Endothelial cell of umbilical vein (primary cell): ENCODE measurements around the gene TPR. TPM values are rescaled to one million over a fixed set of nuclear protein-coding genes. Genes with fewer than 3 reads are reported as not detected.

Experiments
- BruUV-seq: library from RNA; stranded (reverse); fragments of 400-500 nt; replicated peaks from 2 replicates; lab custom pipeline; 2021; lab: Mats Ljungman, UMichigan
- CTCF ChIA-PET: fragments of 300-600, 350-600 bp; sonication (Branson Sonifier 250); formaldehyde crosslinking; loops from one replicate; lab custom pipeline; 2021; ENCODE audit warnings: antibody characterized with exemption, inconsistent platforms; lab: Charles Lee
- POLR2A ChIA-PET: fragments of 300-600, 350-600 bp; sonication (Branson Sonifier 250); formaldehyde crosslinking; loops from one replicate; lab custom pipeline; 2021; ENCODE audit warnings: antibody characterized with exemption, inconsistent platforms; lab: Charles Lee
- DNase-seq: peaks from one replicate; pipeline ENCODE4 v3.0.0-alpha.2; 2011; ENCODE audit warnings: low read depth, low spot score
- FAIRE-seq: peaks from 2 replicates; lab custom pipeline; 2011; peaks lifted over from hg19 to GRCh38; lab: Jason Lieb, UNC
- H2AFZ ChIP-seq: 2 replicates; pipeline ENCODE4 v1.6.0; 2012; ENCODE audit warnings: low read depth, low read length, control low read depth, inconsistent platforms
- H3K27ac ChIP-seq: 2 replicates; pipeline ENCODE4 v1.5.1; 2011; ENCODE audit warnings: low read depth, mild to moderate bottlenecking, control low read depth, low read length, moderate library complexity; ENCODE audit not compliant: insufficient read depth
- H3K27me3 ChIP-seq, 2 experiments: 2 replicates each; pipeline versions ENCODE4 v1.6.0 to v1.6.1; 2011; ENCODE audit warnings: low read length in 2 of 2, mixed read lengths in 1 of 2; ENCODE audit not compliant: control insufficient read depth in 2 of 2, insufficient read depth in 2 of 2
- H3K36me3 ChIP-seq, 2 experiments: 2 replicates in 1 of 2; 3 replicates in 1 of 2; pipeline ENCODE4 v1.5.1; 2011; ENCODE audit warnings: low read length in 2 of 2, mild to moderate bottlenecking in 1 of 2, moderate library complexity in 1 of 2; ENCODE audit not compliant: control insufficient read depth in 2 of 2, insufficient read depth in 2 of 2; ENCODE audit errors: extremely low read depth in 1 of 2
- H3K4me1 ChIP-seq: 3 replicates; pipeline ENCODE4 v1.5.1; 2011; ENCODE audit warnings: mild to moderate bottlenecking, low read length; ENCODE audit not compliant: control insufficient read depth, insufficient read depth; ENCODE audit errors: extremely low read depth
- H3K4me2 ChIP-seq: 2 replicates; pipeline ENCODE4 v1.6.1; 2011; ENCODE audit warnings: low read length, control low read depth, mixed read lengths; ENCODE audit not compliant: insufficient read depth
- H3K4me3 ChIP-seq, 3 experiments: fragments of 200-600 bp in 1 of 3; sonication (generic), shearing (Covaris generic) in 1 of 3; replicated peaks in 1 of 3; 2 replicates each; pipeline ENCODE4 v1.5.1; 2011 to 2016; ENCODE audit warnings: control low read depth in 3 of 3, low read length in 3 of 3, mild to moderate bottlenecking in 2 of 3, inconsistent platforms in 1 of 3, low read depth in 1 of 3, moderate library complexity in 1 of 3; ENCODE audit not compliant: insufficient read depth in 1 of 3
- H3K79me2 ChIP-seq: 2 replicates; pipeline ENCODE4 v1.6.0; 2012; ENCODE audit warnings: low read length, inconsistent platforms; ENCODE audit not compliant: control insufficient read depth, insufficient read depth
- H3K9ac ChIP-seq: replicated peaks from 2 replicates; pipeline ENCODE3; 2011; ENCODE audit warnings: low read length, control low read depth; ENCODE audit not compliant: insufficient read depth; ENCODE audit errors: extremely low read depth
- H3K9me1 ChIP-seq: replicated peaks from 3 replicates; pipeline ENCODE4 v1.6.0; 2011; ENCODE audit warnings: mild to moderate bottlenecking, low read length; ENCODE audit not compliant: control insufficient read depth, insufficient read depth; ENCODE audit errors: extremely low read depth
- H3K9me3 ChIP-seq: replicated peaks from 2 replicates; pipeline ENCODE4 v1.5.1; 2012; ENCODE audit warnings: low read length, inconsistent platforms; ENCODE audit not compliant: control insufficient read depth, insufficient read depth
- H4K20me1 ChIP-seq: replicated peaks from 2 replicates; pipeline ENCODE3; 2011; ENCODE audit warnings: mild to moderate bottlenecking, low read length; ENCODE audit not compliant: control insufficient read depth, insufficient read depth; ENCODE audit errors: extremely low read depth
- EZH2 ChIP-seq: IDR thresholded peaks from 2 replicates; pipeline ENCODE4 v1.6.1; 2012; ENCODE audit warnings: borderline replicate concordance, low read depth, mild to moderate bottlenecking, moderate library complexity, low read length, inconsistent platforms; ENCODE audit not compliant: severe bottlenecking
- FOS ChIP-seq: IDR thresholded peaks from 2 replicates; pipeline ENCODE4 v1.6.1; 2011; ENCODE audit warnings: mild to moderate bottlenecking, low read length, moderate library complexity, borderline replicate concordance; ENCODE audit not compliant: insufficient read depth
- GATA2 ChIP-seq: IDR thresholded peaks from 2 replicates; pipeline ENCODE4 v1.7.0; 2011; ENCODE audit warnings: low read depth, mild to moderate bottlenecking, moderate library complexity, mixed read lengths, low read length; ENCODE audit not compliant: insufficient read length, insufficient read depth
- JUN ChIP-seq: IDR thresholded peaks from 2 replicates; pipeline ENCODE4 v1.6.1; 2011; ENCODE audit warnings: borderline replicate concordance, low read depth; ENCODE audit not compliant: insufficient read length, insufficient read depth
- MYC ChIP-seq: IDR thresholded peaks from one replicate; pipeline ENCODE4 v1.6.1; 2011; ENCODE audit warnings: mild to moderate bottlenecking, low read depth, low read length
- POLR2A ChIP-seq: IDR thresholded peaks from 2 replicates; pipeline ENCODE4 v1.6.1; 2012; ENCODE audit warnings: low read depth, mild to moderate bottlenecking, control low read depth, low read length
- POLR2AphosphoS5 ChIP-seq: IDR thresholded peaks from 2 replicates; pipeline ENCODE4 v1.6.1; 2012; ENCODE audit warnings: low read depth, mild to moderate bottlenecking, control low read depth, low read length, moderate library complexity; ENCODE audit not compliant: insufficient read depth
- dilution Hi-C: fragments of 300-500 bp; cut with MboI; formaldehyde crosslinking; loops from one replicate; pipeline ENCODE4 v1.15.0; 2019; ENCODE audit warnings: low sequenced_read_pairs; ENCODE audit not compliant: extremely low pct_ligation_motif_present
- intact Hi-C: fragments of 100-400 bp; cut with micrococcal nuclease; formaldehyde crosslinking; loops from one replicate; pipeline ENCODE4 v1.10.0; 2022
- polyA plus RNA-seq, 4 experiments: library from polyadenylated mRNA; depleted of rRNA in 3 of 4; stranded (reverse) in 3 of 4; unstranded in 1 of 4; fragments of >200 nt; gene quantifications; 2 replicates each; pipeline versions ENCODE4 v1.2.1 to v1.2.3, GENCODE V29; 2011 to 2012; ENCODE audit warnings: missing spikeins in 1 of 4
- total RNA-seq: library from RNA; stranded (reverse); gene quantifications from 2 replicates; pipeline ENCODE4 v1.2.3, GENCODE V29; 2021
- TF ChIP-seq, protein P1 (sequence below): IDR thresholded peaks from 2 replicates; pipeline ENCODE4 v1.6.1; 2011; ENCODE audit not compliant: insufficient read depth, insufficient read length
- TF ChIP-seq, protein P2 (sequence below), 2 donors: IDR thresholded peaks; 1 replicate in 1 of 2; 2 replicates in 1 of 2; pipeline ENCODE4 v1.5.1; 2011; ENCODE audit warnings: low read length in 2 of 2, mild to moderate bottlenecking in 2 of 2, moderate library complexity in 2 of 2, control low read depth in 1 of 2, inconsistent platforms in 1 of 2, low read depth in 1 of 2; ENCODE audit not compliant: insufficient read depth in 1 of 2; ENCODE audit errors: extremely low read depth in 1 of 2

Gene TPR
- total and polyA plus RNA-seq, 2 donors (not counting 3 experiments of a cell fraction or from before 2014, with no cell fraction given) = 49.4 to 118 TPM

GRCh38 chr1:186291271-186291670, 83.8 kb downstream of the TPR start:
- intact Hi-C loops (no loop called here), dilution Hi-C loops (no loop called here)
- ChIA-PET CTCF (no interaction called here), POLR2A (no interaction called here)
- Histone ChIP-seq H3K9ac (no peak overlapping the region), H3K9me3 (no peaks in the 10 kb centered on the region), H3K4me3 (no peak overlapping the region), H3K27me3 (no peaks in the 10 kb centered on the region), H4K20me1 (no peaks in the 10 kb centered on the region), H3K79me2 (no peaks in the 10 kb centered on the region), H3K4me1 (peaks cover 11% of the 10 kb centered on the region), H3K9me1 (no peaks in the 10 kb centered on the region), H3K27ac (no peak overlapping the region), H3K36me3 (no peaks in the 10 kb centered on the region), H2AFZ (no peak overlapping the region), H3K4me2 (no peak overlapping the region)
- no peak for TF ChIP-seq MYC
- no peak for TF ChIP-seq JUN
- no peak for TF ChIP-seq FOS
- no peak for TF ChIP-seq EZH2
- DNase-seq (no peak), FAIRE-seq (no peak)
- BruUV-seq = no TSS peak

DNA sequence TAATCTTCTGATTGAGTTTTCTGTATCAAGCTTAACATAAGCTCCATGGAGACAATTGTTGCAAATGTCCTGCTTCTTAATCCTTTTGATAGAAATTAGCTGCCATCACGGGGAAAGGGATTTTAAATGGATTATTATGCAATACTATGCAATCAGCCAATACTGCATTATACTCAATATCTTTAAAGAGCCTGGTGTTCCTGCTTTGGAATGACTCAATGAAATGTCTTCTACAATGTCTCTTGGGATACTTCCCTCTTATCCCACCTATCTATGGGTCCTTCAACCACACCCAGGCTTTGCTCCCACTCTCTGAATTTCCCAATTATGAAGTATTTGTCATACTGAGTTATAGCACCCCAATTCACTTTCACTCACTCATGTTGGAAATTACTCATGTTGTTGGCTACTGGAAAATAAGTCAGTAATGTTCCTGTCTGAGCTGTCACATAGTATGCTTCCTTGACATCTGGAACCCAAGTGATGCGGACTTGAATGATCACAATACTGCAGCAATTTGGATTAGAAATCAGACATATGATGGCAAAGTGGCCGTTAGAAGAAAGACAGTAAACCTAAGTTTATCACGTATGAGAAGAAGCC, 85.0 kb downstream of the TPR start:
- Histone ChIP-seq H3K36me3 (no peaks in the 10 kb centered on the region), H3K4me3 (no peak overlapping the region), H3K9ac (no peak overlapping the region), H3K27ac (no peak overlapping the region), H4K20me1 (no peaks in the 10 kb centered on the region), H3K4me1 (peaks cover 13% of the 10 kb centered on the region), H3K79me2 (no peaks in the 10 kb centered on the region), H3K9me3 (no peaks in the 10 kb centered on the region), H2AFZ (no peak overlapping the region), H3K27me3 (no peaks in the 10 kb centered on the region), H3K4me2 (no peak overlapping the region), H3K9me1 (no peaks in the 10 kb centered on the region)
- FAIRE-seq (no peak), DNase-seq (no peak)
- dilution Hi-C loops (no loop called here), intact Hi-C loops (no loop called here)
- BruUV-seq = no TSS peak
- TF ChIP-seq FOS = no peak
- TF ChIP-seq POLR2AphosphoS5 = no peak
- TF ChIP-seq, protein P1, sequence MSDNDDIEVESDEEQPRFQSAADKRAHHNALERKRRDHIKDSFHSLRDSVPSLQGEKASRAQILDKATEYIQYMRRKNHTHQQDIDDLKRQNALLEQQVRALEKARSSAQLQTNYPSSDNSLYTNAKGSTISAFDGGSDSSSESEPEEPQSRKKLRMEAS = no peak
- TF ChIP-seq JUN = no peak
- no peak for TF ChIP-seq MYC
- no peak for TF ChIP-seq POLR2A
- TF ChIP-seq GATA2 = no peak
- TF ChIP-seq, protein P2, sequence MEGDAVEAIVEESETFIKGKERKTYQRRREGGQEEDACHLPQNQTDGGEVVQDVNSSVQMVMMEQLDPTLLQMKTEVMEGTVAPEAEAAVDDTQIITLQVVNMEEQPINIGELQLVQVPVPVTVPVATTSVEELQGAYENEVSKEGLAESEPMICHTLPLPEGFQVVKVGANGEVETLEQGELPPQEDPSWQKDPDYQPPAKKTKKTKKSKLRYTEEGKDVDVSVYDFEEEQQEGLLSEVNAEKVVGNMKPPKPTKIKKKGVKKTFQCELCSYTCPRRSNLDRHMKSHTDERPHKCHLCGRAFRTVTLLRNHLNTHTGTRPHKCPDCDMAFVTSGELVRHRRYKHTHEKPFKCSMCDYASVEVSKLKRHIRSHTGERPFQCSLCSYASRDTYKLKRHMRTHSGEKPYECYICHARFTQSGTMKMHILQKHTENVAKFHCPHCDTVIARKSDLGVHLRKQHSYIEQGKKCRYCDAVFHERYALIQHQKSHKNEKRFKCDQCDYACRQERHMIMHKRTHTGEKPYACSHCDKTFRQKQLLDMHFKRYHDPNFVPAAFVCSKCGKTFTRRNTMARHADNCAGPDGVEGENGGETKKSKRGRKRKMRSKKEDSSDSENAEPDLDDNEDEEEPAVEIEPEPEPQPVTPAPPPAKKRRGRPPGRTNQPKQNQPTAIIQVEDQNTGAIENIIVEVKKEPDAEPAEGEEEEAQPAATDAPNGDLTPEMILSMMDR (IDR thresholded peaks at IDR 0.05; ENCODE audit: extremely low read depth in 1 of 2, insufficient read depth in 1 of 2, low read depth in 1 of 2, low read length in 2 of 2) = no peak
- TF ChIP-seq EZH2 = no peak
- POLR2A ChIA-PET = no interaction called here
- CTCF ChIA-PET = interaction anchor here (1.1 kb wide), 1 partner anchor 955 kb away, joined by 3 read pairs; no protein-coding TSS in a partner anchor
